Transverse colon (tissue), 4 donors: Measurements from ENCODE around the gene DTNBP1. TPM values are rescaled to one million over a fixed set of nuclear protein-coding genes. Genes with fewer than 3 reads are reported as not detected.

ENCODE experiments used
- DNase-seq: peaks from one replicate; pipeline ENCODE4 v3.0.0-alpha.2; 2019
- H3K27ac ChIP-seq, 4 donors: fragments of 200-600 bp; sonication (generic); 2 replicates each; pipeline ENCODE4 v1.5.1; 2016 to 2018; ENCODE audit warnings: inconsistent platforms in 4 of 4
- H3K27me3 ChIP-seq: fragments of 200-600 bp; sonication (generic); 2 replicates; pipeline ENCODE4 v1.5.1; 2017; ENCODE audit warnings: inconsistent platforms
- H3K36me3 ChIP-seq, 4 donors: fragments of 200-600 bp; sonication (generic); 2 replicates each; pipeline ENCODE4 v1.5.1; 2017 to 2019; ENCODE audit warnings: inconsistent platforms in 4 of 4
- H3K4me1 ChIP-seq, 4 donors: fragments of 200-600 bp; sonication (generic); 2 replicates each; pipeline ENCODE4 v1.5.1; 2017 to 2020; ENCODE audit warnings: inconsistent platforms in 4 of 4
- H3K4me3 ChIP-seq, 4 donors: fragments of 200-600 bp; sonication (generic); 1 replicate in 1 of 4; 2 replicates in 3 of 4; pipeline versions ENCODE4 v1.5.1 to v1.6.1; 2017 to 2019; ENCODE audit warnings: inconsistent platforms in 4 of 4
- H3K9me3 ChIP-seq, 2 donors: fragments of 200-600 bp; sonication (generic); 2 replicates each; pipeline ENCODE4 v1.5.1; 2017 to 2019; ENCODE audit warnings: inconsistent platforms in 2 of 2
- EP300 ChIP-seq: sonication (generic); formaldehyde crosslinking; IDR thresholded peaks from one replicate; pipeline ENCODE4 v1.6.1; 2017; ENCODE audit warnings: antibody characterized with exemption, low read depth
- POLR2A ChIP-seq: fragments of 450-650 bp; IDR thresholded peaks from one replicate; pipeline ENCODE4 v1.6.1; 2016; ENCODE audit warnings: antibody characterized with exemption, mild to moderate bottlenecking, moderate library complexity
- POLR2AphosphoS5 ChIP-seq, 3 donors: sonication (generic); formaldehyde crosslinking; IDR thresholded peaks; one replicate each; pipeline ENCODE4 v1.6.1; 2016; ENCODE audit warnings: antibody characterized with exemption in 3 of 3
- WGBS, 2 donors: methylation state at CpG; one replicate each; pipeline ENCODE4 v1.1.5; 2018; ENCODE audit warnings: low coverage in 1 of 2; 5-methylcytosine and 5-hydroxymethylcytosine counted together
- in situ Hi-C, 4 donors: fragments of 200-750 bp; cut with MboI; loops; one replicate each; pipeline versions ENCODE4 v1.15.0 to v1.15.1; 2017; ENCODE audit warnings: low sequenced_read_pairs in 3 of 4, low pct_ligation_motif_present in 1 of 4, low pct_unique_long_range_greater_than_20kb in 1 of 4
- intact Hi-C: fragments of 100-400 bp; cut with DNase I; formaldehyde crosslinking; loops from one replicate; pipeline ENCODE4 v1.15.1; 2023; ENCODE audit warnings: low total_unique reads
- total RNA-seq, 4 donors: library from RNA; depleted of rRNA; stranded (reverse); fragments of >200 nt; gene quantifications; one replicate each; pipeline ENCODE4 v1.1.0, GENCODE V29; 2016
- TF ChIP-seq, protein P1 (sequence below), 5 experiments: fragments of 200-600 bp in 3 of 5; fragments of 450-650 bp in 2 of 5; sonication (generic) in 3 of 5; IDR thresholded peaks; 1 replicate in 2 of 5; 2 replicates in 3 of 5; pipeline ENCODE4 v1.5.1; 2016 to 2017; ENCODE audit warnings: antibody characterized with exemption in 5 of 5, inconsistent platforms in 3 of 5, mild to moderate bottlenecking in 2 of 5, moderate library complexity in 1 of 5

DTNBP1 gene
- total RNA-seq, 4 donors from 2014 or later: 6.0 to 20.3 (median 16.0) TPM

DNA sequence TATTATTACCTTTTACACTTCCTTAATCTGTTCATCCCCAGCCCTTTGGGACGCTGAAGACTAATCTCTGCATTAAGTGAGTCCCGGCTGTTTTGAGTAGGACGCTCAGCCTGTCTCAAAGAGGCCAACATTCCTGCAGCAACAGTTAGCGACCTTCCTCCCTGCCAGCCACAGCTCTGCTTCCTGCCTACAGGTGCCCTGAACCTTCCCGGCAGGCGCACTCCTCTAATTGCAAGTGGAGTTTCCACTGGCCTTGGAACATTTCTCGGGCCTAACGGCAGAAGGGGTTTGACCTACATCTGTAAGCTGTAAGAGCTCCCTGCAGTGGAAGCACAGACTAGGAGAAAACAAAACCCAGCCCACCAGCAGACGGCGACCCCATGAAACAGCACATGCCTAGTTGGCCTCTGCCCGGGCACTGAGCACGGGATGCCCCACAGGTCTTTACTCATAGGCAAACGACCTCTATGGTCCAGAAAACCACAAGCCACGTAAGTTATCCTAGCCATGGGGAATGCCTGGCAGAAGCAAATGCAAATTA lies 137.9 kb downstream of the DTNBP1 start:
- Histone ChIP-seq H3K36me3 (peaks cover 0 to 14% (median 0%) of the 10 kb centered on the region in 4 donors), H3K4me3 (no peak overlapping the region), H3K27me3 (no peaks in the 10 kb centered on the region), H3K9me3 (no peaks in the 10 kb centered on the region), H3K27ac (no peak overlapping the region), H3K4me1 (peaks cover 0 to 8% (median 3%) of the 10 kb centered on the region in 4 donors)
- in situ Hi-C loops (loop anchor here in 1 of 4 donors (25.0 kb wide), 1 partner anchor 87 kb away; no protein-coding TSS in a partner anchor), intact Hi-C loops (no loop called here)
- TF ChIP-seq POLR2A: no peak
- no peak for TF ChIP-seq POLR2AphosphoS5 (IDR thresholded peaks at IDR 0.05)
- no peak for TF ChIP-seq EP300
- TF ChIP-seq, protein P1, sequence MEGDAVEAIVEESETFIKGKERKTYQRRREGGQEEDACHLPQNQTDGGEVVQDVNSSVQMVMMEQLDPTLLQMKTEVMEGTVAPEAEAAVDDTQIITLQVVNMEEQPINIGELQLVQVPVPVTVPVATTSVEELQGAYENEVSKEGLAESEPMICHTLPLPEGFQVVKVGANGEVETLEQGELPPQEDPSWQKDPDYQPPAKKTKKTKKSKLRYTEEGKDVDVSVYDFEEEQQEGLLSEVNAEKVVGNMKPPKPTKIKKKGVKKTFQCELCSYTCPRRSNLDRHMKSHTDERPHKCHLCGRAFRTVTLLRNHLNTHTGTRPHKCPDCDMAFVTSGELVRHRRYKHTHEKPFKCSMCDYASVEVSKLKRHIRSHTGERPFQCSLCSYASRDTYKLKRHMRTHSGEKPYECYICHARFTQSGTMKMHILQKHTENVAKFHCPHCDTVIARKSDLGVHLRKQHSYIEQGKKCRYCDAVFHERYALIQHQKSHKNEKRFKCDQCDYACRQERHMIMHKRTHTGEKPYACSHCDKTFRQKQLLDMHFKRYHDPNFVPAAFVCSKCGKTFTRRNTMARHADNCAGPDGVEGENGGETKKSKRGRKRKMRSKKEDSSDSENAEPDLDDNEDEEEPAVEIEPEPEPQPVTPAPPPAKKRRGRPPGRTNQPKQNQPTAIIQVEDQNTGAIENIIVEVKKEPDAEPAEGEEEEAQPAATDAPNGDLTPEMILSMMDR (IDR thresholded peaks at IDR 0.05): no peak
- no peak for DNase-seq
- 90% methylated on average over 14 of the region's 14 CpGs; no CpG with 5 or more reads in 1 of the 2 donors for WGBS, 2 donors

DNA sequence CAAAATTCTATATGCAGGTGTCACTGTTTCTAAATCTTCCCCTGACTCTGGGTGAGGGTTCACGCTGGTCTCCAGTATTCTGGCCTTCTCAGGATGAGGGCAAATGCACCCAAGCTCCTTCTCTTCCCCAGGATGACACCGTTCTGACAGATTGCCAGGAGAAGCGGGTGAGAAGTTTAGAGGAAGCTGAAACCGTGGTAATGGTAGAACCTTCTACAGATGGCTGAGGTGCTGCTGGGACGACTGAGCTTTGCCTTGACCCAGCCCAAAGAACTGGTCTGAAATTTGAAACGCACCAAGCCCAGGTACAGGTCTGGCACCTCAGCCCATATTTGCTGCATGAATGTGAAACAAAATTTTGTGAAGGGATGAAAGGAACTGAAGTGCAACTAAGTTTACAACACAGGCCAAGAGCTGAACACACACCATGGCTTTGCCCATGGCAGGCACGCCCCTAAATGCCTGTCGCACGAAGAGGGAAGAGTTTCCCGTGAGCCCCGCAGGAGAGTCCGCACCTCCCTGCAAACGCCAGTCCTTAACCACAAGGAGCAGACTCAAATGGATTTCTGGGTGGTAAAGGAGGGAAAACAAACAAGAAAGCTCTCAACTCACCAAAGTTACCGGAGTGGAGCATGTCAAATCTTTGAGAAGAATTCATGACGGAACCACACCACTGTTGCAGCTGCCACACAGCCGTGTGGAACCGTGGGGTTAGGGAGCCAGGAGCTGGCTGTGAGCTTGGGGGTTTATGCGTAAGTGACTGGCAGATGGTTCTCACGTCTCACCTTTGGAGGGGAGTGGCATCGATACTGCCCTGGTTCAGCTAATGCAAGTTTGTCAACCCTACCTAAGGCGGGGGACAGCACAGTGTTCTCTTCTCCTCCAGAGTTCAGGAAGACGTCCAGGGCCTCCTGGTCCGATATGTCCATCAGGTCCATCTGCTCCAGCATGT lies 138.9 kb downstream of the DTNBP1 start:
- WGBS, 2 donors: 97% methylated on average over 23 of the region's 23 CpGs; no CpG with 5 or more reads in 1 of the 2 donors
- Histone ChIP-seq H3K27ac (no peak overlapping the region), H3K27me3 (no peaks in the 10 kb centered on the region), H3K4me1 (peaks cover 0 to 8% (median 3%) of the 10 kb centered on the region in 4 donors), H3K36me3 (peaks cover 0 to 17% (median 0%) of the 10 kb centered on the region in 4 donors), H3K9me3 (no peaks in the 10 kb centered on the region), H3K4me3 (no peak overlapping the region)
- in situ Hi-C loops: loop anchor here in 1 of 4 donors (25.0 kb wide), 1 partner anchor 88 kb away; no protein-coding TSS in a partner anchor
- TF ChIP-seq POLR2AphosphoS5 (IDR thresholded peaks at IDR 0.05) (no peak), POLR2A (no peak), EP300 (no peak)
- TF ChIP-seq, protein P1 (IDR thresholded peaks at IDR 0.05): no peak
- DNase-seq: no peak
- intact Hi-C loops: no loop called here

DNA sequence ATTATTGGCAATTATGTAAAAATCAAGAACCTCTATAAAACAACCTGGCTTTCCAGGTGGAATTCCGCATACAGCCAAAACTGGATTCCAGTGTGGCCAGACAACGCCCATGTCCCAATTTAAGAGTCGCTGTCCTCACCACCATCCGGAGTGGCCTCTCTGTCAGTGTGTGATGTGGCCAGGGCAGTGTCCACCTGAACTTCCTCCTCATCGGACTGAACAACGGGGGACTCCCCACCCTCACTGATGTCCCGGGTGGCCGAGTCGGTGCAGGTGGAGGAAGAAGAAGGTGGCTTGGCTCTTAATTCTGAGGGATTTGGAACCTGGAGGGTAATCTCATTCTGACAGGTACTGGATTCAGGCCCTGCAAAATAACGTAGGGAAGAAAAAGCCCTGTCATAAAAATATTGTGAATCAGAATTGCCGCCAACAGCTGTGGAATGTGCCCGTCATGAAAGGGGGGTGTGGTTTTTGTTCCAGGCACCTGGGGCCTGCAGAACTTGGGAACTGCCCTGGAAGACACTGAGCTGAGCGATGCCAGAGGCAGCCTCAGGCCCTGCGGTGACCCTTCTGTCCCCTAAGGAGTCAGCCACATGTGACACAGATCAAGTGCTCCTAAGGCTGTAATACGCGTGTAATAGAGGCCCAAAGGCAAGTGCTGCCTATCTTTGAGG lies 139.8 kb downstream of the DTNBP1 start:
- Histone ChIP-seq H3K9me3 (no peaks in the 10 kb centered on the region), H3K27me3 (no peaks in the 10 kb centered on the region), H3K4me1 (peaks cover 0 to 8% (median 3%) of the 10 kb centered on the region in 4 donors), H3K27ac (no peak overlapping the region), H3K36me3 (peaks cover 0 to 17% (median 0%) of the 10 kb centered on the region in 4 donors), H3K4me3 (no peak overlapping the region)
- intact Hi-C loops (no loop called here), in situ Hi-C loops (loop anchor here in 1 of 4 donors (25.0 kb wide), 1 partner anchor 89 kb away; no protein-coding TSS in a partner anchor)
- TF ChIP-seq POLR2AphosphoS5 (IDR thresholded peaks at IDR 0.05) (no peak), POLR2A (no peak), EP300 (no peak)
- TF ChIP-seq, protein P1 (IDR thresholded peaks at IDR 0.05): no peak
- WGBS, 2 donors: 87% methylated on average over 16 of the region's 16 CpGs; no CpG with 5 or more reads in 1 of the 2 donors
- DNase-seq: no peak
